Right ventricle myocardium inferior (tissue), 1 donor: ENCODE data around the gene TLK2. TPM values are rescaled to one million over a fixed set of nuclear protein-coding genes. Genes with fewer than 3 reads are reported as not detected.
"Not testable (repeated sequence)": the region's sequence is repeated elsewhere in the genome, so short reads cannot be mapped to it uniquely, and the experiment has no call there.

Experiments
- ATAC-seq: fragments of 200-7000 bp; cut with Tn5 transposase; one replicate; pipeline ENCODE4 v1.9.1; 2020; ENCODE audit warnings: mild to moderate bottlenecking, moderate library complexity
- DNase-seq: peaks from one replicate; pipeline ENCODE4 v3.0.0; 2021; ENCODE audit errors: missing footprints
- intact Hi-C: fragments of 100-400 bp; cut with DNase I; formaldehyde crosslinking; loops from one replicate; pipeline ENCODE4 v1.11.0; 2022
- long read RNA-seq: library from polyadenylated mRNA; unstranded; transcript quantifications from one replicate; pipeline ENCODE4 v2.0.0, GENCODE V29; 2021
- total RNA-seq: library from RNA; stranded (reverse); fragmentation: NEBNext Ultra II Directional; extraction: Animal tissue kit (Norgen Biotek cat#: 25700); gene quantifications from one replicate; pipeline ENCODE4 v1.2.1, GENCODE V29; 2021
- donor health status: DM: no; HTN: yes; CAD: no; lungs with severe emphysema.

The TLK2 gene
- 29.1 TPM for total RNA-seq
- long read RNA-seq, partial matches to known transcripts, result 1 of 23 reads
- long read RNA-seq, other reads (novel, unspliced or antisense), result 15 of 23 reads

GRCh38 chr17:62478424-62478879, at the start of gene TLK2:
Gene TLK2 (plus strand): TSS chr17:62478825. CDS start chr17:62481126, 2,301 bp downstream.
- DNase-seq (peak; percentile 91), ATAC-seq (peak; percentile 90)
- intact Hi-C loops, result no loop called here

GRCh38 chr17:62435251-62435650, 43.4 kb upstream of the TLK2 start:
- intact Hi-C loops, DNase-seq, ATAC-seq: not testable (repeated sequence)

- intact Hi-C loops, ATAC-seq, DNase-seq: not testable (repeated sequence)
Measured at GRCh38 chr17:62441181-62441580, 37.4 kb upstream of the TLK2 start.

- intact Hi-C loops, result no loop called here
- no peak for ATAC-seq
- DNase-seq, result no peak
Measured at GRCh38 chr17:62444063-62444462, 34.6 kb upstream of the TLK2 start.

- DNase-seq, intact Hi-C loops, ATAC-seq: not testable (repeated sequence)
Measured at GRCh38 chr17:62445791-62446190, 32.8 kb upstream of the TLK2 start.

- ATAC-seq, DNase-seq, intact Hi-C loops: not testable (repeated sequence)
Measured at GRCh38 chr17:62452195-62452594, 26.4 kb upstream of the TLK2 start.

GRCh38 chr17:62453041-62453440, 25.6 kb upstream of the TLK2 start:
- intact Hi-C loops, ATAC-seq, DNase-seq: not testable (repeated sequence)

GRCh38 chr17:62453656-62454055, 25.0 kb upstream of the TLK2 start:
- intact Hi-C loops, ATAC-seq, DNase-seq: not testable (repeated sequence)

- intact Hi-C loops, DNase-seq, ATAC-seq: not testable (repeated sequence)
Measured at GRCh38 chr17:62454111-62454510, 24.5 kb upstream of the TLK2 start.

- DNase-seq, result no peak
- intact Hi-C loops, result no loop called here
- no peak for ATAC-seq
Measured at GRCh38 chr17:62456016-62456415, 22.6 kb upstream of the TLK2 start.

GRCh38 chr17:62458483-62458882, 20.1 kb upstream of the TLK2 start:
- DNase-seq, intact Hi-C loops, ATAC-seq: not testable (repeated sequence)

- ATAC-seq, intact Hi-C loops, DNase-seq: not testable (repeated sequence)
Measured at GRCh38 chr17:62464422-62464821, 14.2 kb upstream of the TLK2 start.

GRCh38 chr17:62465271-62465670, 13.4 kb upstream of the TLK2 start:
- ATAC-seq, intact Hi-C loops, DNase-seq: not testable (repeated sequence)

GRCh38 chr17:62470666-62471379, 7.8 kb upstream of the TLK2 start:
- intact Hi-C loops, ATAC-seq, DNase-seq: not testable (repeated sequence)

GRCh38 chr17:62471380-62471880, 7.2 kb upstream of the TLK2 start:
- ATAC-seq, DNase-seq, intact Hi-C loops: not testable (repeated sequence)

- DNase-seq, intact Hi-C loops, ATAC-seq: not testable (repeated sequence)
Measured at GRCh38 chr17:62473030-62473982, 5.3 kb upstream of the TLK2 start.

GRCh38 chr17:62477111-62477510, 1.5 kb upstream of the TLK2 start:
- intact Hi-C loops, DNase-seq, ATAC-seq: not testable (repeated sequence)

GRCh38 chr17:62477718-62478408, 762 bp upstream of the TLK2 start:
- intact Hi-C loops, DNase-seq: not testable (repeated sequence)
- peak; percentile 40 for ATAC-seq
